ENCODE measurements around the gene BCL2L12.

- TF ChIP-seq REST (IDR thresholded peaks at IDR 0.05; ENCODE audit: insufficient read depth in 1 of 2, low read depth in 2 of 2, low read length in 2 of 2), result no peak
- no peak for TF ChIP-seq FOXP2 (optimal IDR thresholded peaks at IDR 0.05; ENCODE audit: borderline replicate concordance, extremely low read depth, extremely low read length, insufficient read depth)
- no peak for TF ChIP-seq TAF1 (IDR thresholded peaks at IDR 0.05; ENCODE audit: borderline replicate concordance, insufficient read depth, low read length)
- no peak for TF ChIP-seq POLR2AphosphoS5 (IDR thresholded peaks at IDR 0.05; ENCODE audit: low read depth, low read length)
Measured at GRCh38 chr19:49651029-49651819, 14.5 kb upstream of the BCL2L12 start.

Measured in PFSK-1 (cell line).